H54 (cell line): ENCODE data around the gene GAK.

Experiments used
- DNase-seq: peaks from one replicate; pipeline ENCODE4 v3.0.0; 2011; ENCODE audit warnings: low spot score, mixed read lengths; ENCODE audit not compliant: insufficient read length
- FAIRE-seq: peaks from 3 replicates; lab custom pipeline; 2011; peaks lifted over from hg19 to GRCh38; lab: Jason Lieb, UNC
- POLR2A ChIP-seq: IDR thresholded peaks from 2 replicates; pipeline ENCODE4 v1.6.1; 2011; ENCODE audit warnings: low read depth, mild to moderate bottlenecking, low read length

Gene GAK

DNA sequence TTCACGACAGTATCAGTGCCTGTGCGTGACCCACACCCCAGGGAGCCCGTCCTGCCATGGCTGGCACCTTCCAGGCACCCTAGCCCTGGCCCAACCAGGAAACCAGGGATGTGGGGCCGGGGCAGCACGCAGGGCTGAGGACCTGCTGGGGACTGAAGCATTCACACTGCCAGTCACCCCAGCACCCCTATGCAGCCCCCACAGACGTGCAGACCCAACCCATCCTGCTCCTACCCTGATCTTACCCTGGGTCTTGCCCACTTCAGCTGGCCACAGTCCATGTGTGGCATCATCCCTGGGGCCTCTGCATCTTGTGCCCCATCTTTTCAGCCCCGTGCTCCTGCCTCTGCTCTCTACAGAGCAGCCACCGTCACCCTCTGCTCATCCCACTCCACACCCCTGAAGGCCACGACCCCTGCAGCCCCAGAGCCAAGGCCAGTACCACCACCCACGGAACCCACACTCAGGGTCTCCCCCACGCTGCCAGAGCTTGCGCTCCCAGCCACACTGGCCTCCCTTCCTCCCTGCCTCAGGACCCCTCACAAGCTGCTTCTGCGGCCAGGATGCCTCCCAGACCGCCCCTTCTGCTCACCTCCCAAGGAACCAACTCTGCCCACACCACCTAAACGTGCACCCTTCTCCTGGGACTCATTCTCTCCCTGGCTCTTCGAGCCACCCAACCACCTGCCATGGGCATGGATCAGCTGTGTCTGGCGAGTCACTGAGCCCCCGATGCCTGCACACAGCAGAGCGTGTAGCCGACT is 25.6 kb downstream of the GAK start:
- no peak for DNase-seq
- no peak for FAIRE-seq
- no peak for TF ChIP-seq POLR2A

DNA sequence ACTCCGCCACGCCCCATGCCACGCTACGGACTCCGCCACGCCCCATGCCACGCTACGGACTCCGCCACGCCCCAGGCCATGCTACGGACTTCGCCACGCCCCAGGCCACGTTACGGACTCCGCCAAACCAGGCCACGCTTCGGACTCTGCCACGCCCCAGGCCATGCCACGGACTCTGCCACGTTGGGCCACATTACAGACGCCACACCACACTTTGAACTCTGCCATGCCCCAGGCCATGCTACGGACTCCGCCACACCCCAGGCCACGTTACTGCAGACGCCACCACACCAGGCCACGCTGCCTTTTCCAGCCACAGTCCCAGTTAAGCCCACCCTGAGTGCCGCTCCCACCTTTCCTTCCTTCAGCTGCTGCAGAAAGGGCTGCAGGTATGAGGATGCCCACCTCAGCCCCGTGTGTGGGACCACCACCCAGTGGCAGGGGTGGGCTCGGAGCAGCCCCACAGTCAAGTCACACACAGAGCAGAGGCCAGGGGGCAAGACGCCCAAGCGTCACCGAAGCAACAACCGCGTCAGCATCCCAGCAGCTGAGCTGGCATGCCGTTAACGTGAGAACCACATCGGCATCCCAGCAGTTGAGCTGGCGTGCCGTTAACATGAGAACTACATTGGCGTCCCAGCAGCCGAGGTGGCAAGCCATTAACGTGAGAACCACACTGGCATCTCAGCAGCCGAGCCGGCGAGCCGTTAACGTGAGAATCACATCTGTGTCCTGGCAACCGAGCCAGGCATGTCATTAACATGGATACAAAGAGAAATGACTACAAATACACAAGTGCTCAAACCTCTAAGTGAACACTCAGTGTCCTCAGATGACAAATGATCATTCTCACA is 26.4 kb downstream of the GAK start:
- FAIRE-seq, result no peak
- TF ChIP-seq POLR2A, result no peak
- DNase-seq, result no peak

- FAIRE-seq (no peak), DNase-seq (no peak)
- TF ChIP-seq POLR2A, result no peak
Observed at GRCh38 chr4:903066-904046, 28.8 kb downstream of the GAK start.

DNA sequence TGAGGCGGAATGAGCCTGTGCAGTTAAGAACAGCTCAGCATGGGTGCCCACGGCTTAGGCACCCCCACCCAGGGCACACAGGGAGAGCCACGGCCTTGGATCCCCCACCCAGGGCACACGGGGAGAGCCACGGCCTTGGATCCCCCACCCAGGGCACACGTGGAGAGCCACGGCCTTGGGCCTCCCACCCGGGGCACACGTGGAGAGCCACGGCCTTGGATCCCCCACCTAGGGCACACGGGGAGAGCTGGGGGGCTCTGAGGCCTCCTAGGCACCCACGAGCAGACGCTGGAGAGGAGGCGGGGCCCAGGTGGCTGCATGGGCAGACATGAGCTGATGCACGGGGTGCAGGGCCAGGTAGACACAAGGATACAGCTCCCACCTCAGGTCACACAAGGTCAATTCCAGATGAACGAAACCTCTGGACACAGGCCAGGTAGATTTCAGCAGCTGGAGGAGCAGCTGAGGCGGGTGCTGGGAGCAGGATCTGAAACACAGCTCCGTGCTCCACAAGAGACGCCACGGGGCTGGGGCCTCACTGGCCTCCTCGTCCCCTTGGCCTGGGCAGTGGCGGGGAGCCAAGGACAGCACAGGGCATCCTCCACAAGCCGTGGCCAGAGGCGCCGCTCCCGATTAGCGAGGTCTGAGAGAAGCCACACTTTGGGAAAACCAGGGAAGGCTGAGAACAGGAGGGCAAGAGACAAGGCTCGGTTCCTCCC is 30.8 kb downstream of the GAK start:
- FAIRE-seq (no peak), DNase-seq (no peak)
- no peak for TF ChIP-seq POLR2A

- DNase-seq, result no peak
- no peak for TF ChIP-seq POLR2A
- FAIRE-seq, result no peak
Observed at GRCh38 chr4:900721-901120, 31.4 kb downstream of the GAK start.

DNA sequence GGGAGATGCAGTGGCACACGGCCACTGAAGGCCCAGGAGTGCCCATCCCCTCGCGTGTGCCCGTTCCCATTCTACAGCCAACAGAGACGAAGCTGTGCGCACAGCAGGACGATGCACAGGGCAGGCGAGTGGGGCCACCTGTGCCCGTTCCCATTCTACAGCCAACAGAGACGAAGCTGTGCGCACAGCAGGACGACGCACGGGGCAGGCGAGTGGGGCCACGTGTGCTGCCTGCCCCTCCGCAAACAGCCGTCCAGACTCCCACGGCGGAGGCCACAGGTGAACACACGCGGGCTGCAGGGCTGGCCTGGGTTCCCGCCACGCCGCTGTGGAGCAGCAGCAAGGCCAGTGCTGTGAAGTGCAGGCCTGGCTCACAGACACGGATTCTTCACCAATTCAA is 32.0 kb downstream of the GAK start:
- FAIRE-seq, result no peak
- no peak for DNase-seq
- TF ChIP-seq POLR2A, result no peak

DNA sequence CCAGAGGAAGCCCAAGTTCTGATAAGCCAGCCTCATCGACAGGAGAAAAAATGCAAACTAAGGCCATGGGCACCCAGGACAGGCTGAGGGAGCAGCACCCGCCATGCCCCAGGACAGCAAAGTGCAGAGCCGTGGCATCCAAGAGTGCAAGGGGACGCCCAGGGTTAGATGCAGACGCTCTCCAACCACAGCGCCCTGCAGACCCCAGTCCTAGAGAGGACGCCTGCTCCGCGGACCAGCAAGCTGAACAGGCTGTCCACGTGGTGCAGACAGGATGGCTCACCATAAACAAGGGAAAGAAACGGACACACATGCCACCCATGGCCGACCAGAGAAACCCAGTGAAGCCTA is 32.6 kb downstream of the GAK start:
- no peak for FAIRE-seq
- TF ChIP-seq POLR2A, result no peak

GRCh38 chr4:898869-899555 is 33.1 kb downstream of the GAK start:
- no peak for TF ChIP-seq POLR2A
- FAIRE-seq (no peak), DNase-seq (no peak)

More for the DNA sequence above, 32.6 kb downstream of the GAK start:
- no peak for DNase-seq

DNA sequence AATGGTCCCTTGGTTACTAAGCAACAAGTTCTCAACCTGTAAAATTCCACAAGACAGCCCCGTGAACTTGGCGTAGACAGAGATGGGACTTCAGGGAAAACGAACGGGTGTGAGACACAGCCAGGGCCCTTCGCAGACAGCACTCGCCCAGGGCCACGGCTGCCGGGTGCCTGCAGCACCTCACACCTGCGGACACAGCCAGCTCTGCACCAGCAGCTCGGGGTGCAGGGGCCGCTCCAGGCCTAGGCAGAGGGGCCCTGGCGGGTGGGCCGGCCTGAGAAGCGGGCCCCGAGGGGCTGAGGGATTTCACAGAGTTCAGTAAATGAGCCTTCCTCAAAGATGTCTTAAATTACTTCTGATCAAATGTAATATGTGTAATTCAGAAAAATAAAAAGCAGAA is 34.0 kb downstream of the GAK start:
- no peak for TF ChIP-seq POLR2A
- no peak for FAIRE-seq
- DNase-seq, result no peak

DNA sequence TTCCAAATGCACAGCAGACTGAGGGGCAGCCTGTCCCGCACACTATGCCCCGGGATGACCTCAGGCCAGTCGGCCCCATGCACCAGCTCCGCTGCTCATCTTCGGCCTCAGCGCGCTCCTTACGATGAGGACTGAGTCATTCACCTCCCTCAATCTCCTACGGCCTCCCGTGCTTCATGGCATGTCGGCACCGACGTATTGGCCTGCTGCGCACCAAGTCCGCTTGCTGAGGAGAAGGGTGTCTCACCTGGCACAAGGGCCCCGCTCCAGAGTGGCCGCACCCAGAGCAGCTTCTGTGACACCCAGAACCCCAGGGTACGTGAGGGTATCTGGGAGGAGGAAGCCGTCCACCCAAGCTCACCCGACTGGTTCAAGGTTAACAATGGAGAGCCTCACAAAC is 35.5 kb downstream of the GAK start:
- FAIRE-seq, result no peak
- no peak for DNase-seq
- no peak for TF ChIP-seq POLR2A

- TF ChIP-seq POLR2A, result no peak
- DNase-seq, result no peak
- no peak for FAIRE-seq
Observed at GRCh38 chr4:896216-896615, 35.9 kb downstream of the GAK start.

DNA sequence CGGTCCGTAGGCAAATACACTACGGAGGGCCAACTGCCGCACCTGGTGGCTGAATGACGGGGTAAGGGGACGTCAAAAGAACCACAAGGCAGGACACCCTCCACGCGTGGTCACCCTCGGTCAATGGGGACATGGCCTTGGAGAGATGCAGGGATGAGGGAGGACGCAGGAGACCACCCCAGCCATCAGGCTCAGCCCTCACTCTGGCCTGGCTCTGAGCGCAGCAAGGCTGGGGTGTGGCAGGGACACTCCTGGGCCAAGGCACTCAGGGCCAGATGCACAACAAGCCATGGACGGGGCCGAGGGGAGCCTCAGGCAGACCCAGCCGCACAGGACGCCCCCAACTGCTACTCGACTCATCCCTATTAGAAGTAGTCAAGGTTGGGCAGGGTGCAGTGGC is 36.5 kb downstream of the GAK start:
- no peak for FAIRE-seq
- TF ChIP-seq POLR2A, result no peak
- DNase-seq, result no peak
